Thyroid gland (tissue), 4 donors: ENCODE data around the gene CAMTA1.

Experiments
- POLR2A ChIP-seq, 2 donors: fragments of 450-650 bp; IDR thresholded peaks; one replicate each; pipeline ENCODE4 v1.6.1; 2017; ENCODE audit warnings: antibody characterized with exemption in 2 of 2, mild to moderate bottlenecking in 2 of 2, moderate library complexity in 1 of 2
- TF ChIP-seq, protein P1 (sequence below), 6 experiments: fragments of 200-600 bp in 3 of 6; fragments of 450-650 bp in 3 of 6; sonication (generic) in 3 of 6; IDR thresholded peaks; one replicate each; pipeline ENCODE4 v1.5.1; 2016 to 2019; ENCODE audit warnings: antibody characterized with exemption in 6 of 6, mild to moderate bottlenecking in 2 of 6, inconsistent platforms in 1 of 6, moderate library complexity in 1 of 6

DNA sequence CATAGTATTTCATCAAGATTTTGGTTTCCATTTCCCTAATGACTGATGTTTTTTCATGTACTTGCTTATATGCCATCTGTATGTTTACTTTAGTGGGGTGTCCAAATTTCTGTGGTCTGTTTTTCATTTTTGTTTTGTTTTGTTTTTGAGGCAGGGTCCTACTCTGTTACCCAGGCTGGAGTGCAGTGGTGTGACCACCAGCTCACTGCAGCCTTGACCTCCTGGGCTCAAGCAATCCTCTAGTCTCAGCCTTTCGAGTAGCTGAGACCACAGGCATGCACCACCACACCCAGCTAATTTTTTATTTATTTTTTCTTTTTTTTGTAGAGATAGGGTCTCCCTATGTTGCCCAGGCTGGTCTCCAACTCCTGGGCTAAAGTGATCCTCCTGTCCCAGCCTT lies 607.9 kb downstream of the CAMTA1 start:
- TF ChIP-seq, protein P1, sequence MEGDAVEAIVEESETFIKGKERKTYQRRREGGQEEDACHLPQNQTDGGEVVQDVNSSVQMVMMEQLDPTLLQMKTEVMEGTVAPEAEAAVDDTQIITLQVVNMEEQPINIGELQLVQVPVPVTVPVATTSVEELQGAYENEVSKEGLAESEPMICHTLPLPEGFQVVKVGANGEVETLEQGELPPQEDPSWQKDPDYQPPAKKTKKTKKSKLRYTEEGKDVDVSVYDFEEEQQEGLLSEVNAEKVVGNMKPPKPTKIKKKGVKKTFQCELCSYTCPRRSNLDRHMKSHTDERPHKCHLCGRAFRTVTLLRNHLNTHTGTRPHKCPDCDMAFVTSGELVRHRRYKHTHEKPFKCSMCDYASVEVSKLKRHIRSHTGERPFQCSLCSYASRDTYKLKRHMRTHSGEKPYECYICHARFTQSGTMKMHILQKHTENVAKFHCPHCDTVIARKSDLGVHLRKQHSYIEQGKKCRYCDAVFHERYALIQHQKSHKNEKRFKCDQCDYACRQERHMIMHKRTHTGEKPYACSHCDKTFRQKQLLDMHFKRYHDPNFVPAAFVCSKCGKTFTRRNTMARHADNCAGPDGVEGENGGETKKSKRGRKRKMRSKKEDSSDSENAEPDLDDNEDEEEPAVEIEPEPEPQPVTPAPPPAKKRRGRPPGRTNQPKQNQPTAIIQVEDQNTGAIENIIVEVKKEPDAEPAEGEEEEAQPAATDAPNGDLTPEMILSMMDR (IDR thresholded peaks at IDR 0.05): no peak
- TF ChIP-seq POLR2A (IDR thresholded peaks at IDR 0.05): no peak
